Measurements from ENCODE around the gene NOXO1. TPM values are rescaled to one million over a fixed set of nuclear protein-coding genes. Genes with fewer than 3 reads are reported as not detected.

The NOXO1 gene
- total RNA-seq, 1 donor from 2014 or later: 1.2 TPM

- Histone ChIP-seq H3K9me3 (no peaks in the 10 kb centered on the region), H3K27me3 (no peaks in the 10 kb centered on the region), H3K4me3 (no peak overlapping the region), H3K36me3 (peaks cover 0 to 31% of the 10 kb centered on the region in 2 donors), H3K27ac (no peak overlapping the region), H3K4me1 (peaks cover 23% of the 10 kb centered on the region)
- TF ChIP-seq CTCF (IDR thresholded peaks at IDR 0.05) (no peak), POLR2AphosphoS5 (IDR thresholded peaks at IDR 0.05; ENCODE audit: insufficient read depth in 1 of 2, low read depth in 1 of 2) (no peak), POLR2A (IDR thresholded peaks at IDR 0.05) (no peak)
- DNase-seq (ENCODE audit: extremely low spot score in 2 of 2): no peak
- intact Hi-C loops (cut with DNase I): no loop called here
Observed at GRCh38 chr16:1938316-1938715, 43.0 kb downstream of the NOXO1 start.

GRCh38 chr16:1936945-1937479 lies 44.3 kb downstream of the NOXO1 start:
- peaks cover 0 to 31% of the 10 kb centered on the region in 2 donors for H3K36me3 ChIP-seq
- H3K4me3 ChIP-seq: no peak overlapping the region
- no peak for TF ChIP-seq POLR2A (IDR thresholded peaks at IDR 0.05)
- intact Hi-C loops (cut with DNase I): no loop called here
- DNase-seq (ENCODE audit: extremely low spot score in 2 of 2): no peak
- no peaks in the 10 kb centered on the region for H3K27me3 ChIP-seq
- H3K27ac ChIP-seq: no peak overlapping the region
- H3K9me3 ChIP-seq: no peaks in the 10 kb centered on the region
- H3K4me1 ChIP-seq: peaks cover 15% of the 10 kb centered on the region

GRCh38 chr16:1933097-1933661 lies 48.1 kb downstream of the NOXO1 start:
- intact Hi-C loops (cut with DNase I): no loop called here
- peaks cover 0 to 5% of the 10 kb centered on the region in 2 donors for H3K36me3 ChIP-seq

GRCh38 chr16:1932050-1933028 lies 48.9 kb downstream of the NOXO1 start:
- intact Hi-C loops (cut with DNase I): no loop called here
- Histone ChIP-seq H3K36me3 (no peaks in the 10 kb centered on the region), H3K4me3 (no peak overlapping the region), H3K9me3 (no peaks in the 10 kb centered on the region), H3K27ac (no peak overlapping the region), H3K4me1 (peaks cover 20% of the 10 kb centered on the region), H3K27me3 (no peaks in the 10 kb centered on the region)
- TF ChIP-seq CTCF (IDR thresholded peaks at IDR 0.05) (no peak), POLR2A (IDR thresholded peaks at IDR 0.05) (no peak), POLR2AphosphoS5 (IDR thresholded peaks at IDR 0.05; ENCODE audit: insufficient read depth in 1 of 2, low read depth in 1 of 2) (no peak)
- DNase-seq (ENCODE audit: extremely low spot score in 2 of 2): no peak

More at GRCh38 chr16:1933097-1933661, 48.1 kb downstream of the NOXO1 start:
- H3K27ac ChIP-seq: no peak overlapping the region
- no peak for DNase-seq (ENCODE audit: extremely low spot score in 2 of 2)
- H3K4me3 ChIP-seq: no peak overlapping the region
- H3K27me3 ChIP-seq: no peaks in the 10 kb centered on the region
- peaks cover 20% of the 10 kb centered on the region for H3K4me1 ChIP-seq
- TF ChIP-seq POLR2AphosphoS5 (IDR thresholded peaks at IDR 0.05; ENCODE audit: insufficient read depth in 1 of 2, low read depth in 1 of 2): no peak
- no peaks in the 10 kb centered on the region for H3K9me3 ChIP-seq

- Histone ChIP-seq H3K9me3 (no peaks in the 10 kb centered on the region), H3K27ac (no peak overlapping the region), H3K36me3 (no peaks in the 10 kb centered on the region), H3K27me3 (no peaks in the 10 kb centered on the region), H3K4me1 (peaks cover 16% of the 10 kb centered on the region), H3K4me3 (no peak overlapping the region)
- no peak for TF ChIP-seq CTCF (IDR thresholded peaks at IDR 0.05)
- no peak for TF ChIP-seq POLR2AphosphoS5 (IDR thresholded peaks at IDR 0.05; ENCODE audit: insufficient read depth in 1 of 2, low read depth in 1 of 2)
- TF ChIP-seq POLR2A (IDR thresholded peaks at IDR 0.05): no peak
- intact Hi-C loops (cut with DNase I): no loop called here
- no peak for DNase-seq (ENCODE audit: extremely low spot score in 2 of 2)
Observed at GRCh38 chr16:1930338-1930720, 50.9 kb downstream of the NOXO1 start.
